ENCODE data around the gene TCP11L1. TPM values are rescaled to one million over a fixed set of nuclear protein-coding genes. Genes with fewer than 3 reads are reported as not detected.

The TCP11L1 gene
- 10 to 100 TPM; 20.7 to 24.5 (median 22.7) TPM for total RNA-seq
- total RNA-seq (2013) = 17.4 TPM

GRCh38 chr11:33039274-33040032 lies at the start of gene TCP11L1:
TCP11L1 (plus strand) TSS chr11:33039572; CDS start chr11:33043774, 4,202 bp downstream.
- DNase-seq (peak; percentile 78 to 89), ATAC-seq (peak; percentile 88 to 94 (median 89))
- Mint-ChIP-seq H3K27me3 (ENCODE audit: low read depth in 2 of 2) (peaks cover 2 to 8% of the 10 kb centered on the region in 2 donors), H3K9me3 (no peaks in the 10 kb centered on the region), H3K4me3 (peak within 1 kb of the TSS; percentile 96), H3K4me1 (peaks cover 11% of the 10 kb centered on the region in 2 donors), H3K36me3 (no peaks in the 10 kb centered on the region), H3K27ac (peak within 1 kb of the TSS; percentile 90 to 93)
- Histone ChIP-seq H3K9me3 (ENCODE audit: control insufficient read depth, insufficient read depth, low read length) (no peaks in the 10 kb centered on the region), H3K27ac (ENCODE audit: low read length) (peak within 1 kb of the TSS; percentile 92), H3K4me3 (ENCODE audit: low read length) (peak within 1 kb of the TSS; percentile 99), H3K4me1 (ENCODE audit: control insufficient read depth, insufficient read depth, low read length) (peaks cover 12% of the 10 kb centered on the region), H3K27me3 (ENCODE audit: control insufficient read depth, insufficient read depth, low read length) (no peaks in the 10 kb centered on the region), H3K36me3 (ENCODE audit: control insufficient read depth, insufficient read depth, low read length) (peaks cover 1% of the 10 kb centered on the region)
- under 1% methylated on average over 84 of the region's 84 CpGs for WGBS (ENCODE audit: insufficient coverage)
- intact Hi-C loops (cut with micrococcal nuclease) = loop anchor here (1.0 to 5.0 kb wide), 4 partner anchors 22 to 1013 kb away; partner anchors contain the start of genes CAPRIN1 and HIPK3
- no peak for TF ChIP-seq CTCF (IDR thresholded peaks at IDR 0.05)

GRCh38 chr11:32990481-32990880 lies 48.9 kb upstream of the TCP11L1 start:
- no peaks in the 10 kb centered on the region for H3K27me3 ChIP-seq (ENCODE audit: control insufficient read depth, insufficient read depth, low read length)
- no peak overlapping the region for H3K27ac Mint-ChIP-seq
- no peak for TF ChIP-seq CTCF (IDR thresholded peaks at IDR 0.05)
- no peak overlapping the region for H3K4me3 ChIP-seq (ENCODE audit: low read length)
- no peak overlapping the region for H3K4me3 Mint-ChIP-seq
- H3K27ac ChIP-seq (ENCODE audit: low read length) = no peak overlapping the region
- H3K27me3 Mint-ChIP-seq (ENCODE audit: low read depth in 2 of 2) = peaks cover 0 to 17% of the 10 kb centered on the region in 2 donors
- H3K9me3 Mint-ChIP-seq = peaks cover 3 to 6% of the 10 kb centered on the region in 2 donors
- H3K36me3 ChIP-seq (ENCODE audit: control insufficient read depth, insufficient read depth, low read length) = no peaks in the 10 kb centered on the region
- H3K36me3 Mint-ChIP-seq = peaks cover 9% of the 10 kb centered on the region
- no peaks in the 10 kb centered on the region for H3K4me1 ChIP-seq (ENCODE audit: control insufficient read depth, insufficient read depth, low read length)
- H3K9me3 ChIP-seq (ENCODE audit: control insufficient read depth, insufficient read depth, low read length) = no peaks in the 10 kb centered on the region
- WGBS (ENCODE audit: insufficient coverage) = 50% methylated on average over 1 of the region's 1 CpG
- H3K4me1 Mint-ChIP-seq = no peaks in the 10 kb centered on the region
- DNase-seq (no peak), ATAC-seq (no peak)
- intact Hi-C loops (cut with micrococcal nuclease) = no loop called here

GRCh38 chr11:32991427-32991826 lies 47.9 kb upstream of the TCP11L1 start:
- H3K27me3 ChIP-seq (ENCODE audit: control insufficient read depth, insufficient read depth, low read length) = no peaks in the 10 kb centered on the region
- H3K27ac ChIP-seq (ENCODE audit: low read length) = no peak overlapping the region
- WGBS (ENCODE audit: insufficient coverage) = 91% methylated on average over 3 of the region's 3 CpGs
- no peaks in the 10 kb centered on the region for H3K4me1 Mint-ChIP-seq
- no peaks in the 10 kb centered on the region for H3K36me3 ChIP-seq (ENCODE audit: control insufficient read depth, insufficient read depth, low read length)
- ATAC-seq (no peak), DNase-seq (no peak)
- intact Hi-C loops (cut with micrococcal nuclease) = no loop called here
- no peak overlapping the region for H3K4me3 Mint-ChIP-seq
- no peaks in the 10 kb centered on the region for H3K4me1 ChIP-seq (ENCODE audit: control insufficient read depth, insufficient read depth, low read length)
- peaks cover 9% of the 10 kb centered on the region for H3K36me3 Mint-ChIP-seq
- TF ChIP-seq CTCF (IDR thresholded peaks at IDR 0.05) = no peak
- H3K4me3 ChIP-seq (ENCODE audit: low read length) = no peak overlapping the region
- H3K27ac Mint-ChIP-seq = no peak overlapping the region
- H3K9me3 Mint-ChIP-seq = peaks cover 3 to 6% of the 10 kb centered on the region in 2 donors
- H3K27me3 Mint-ChIP-seq (ENCODE audit: low read depth in 2 of 2) = peaks cover 0 to 26% of the 10 kb centered on the region in 2 donors
- H3K9me3 ChIP-seq (ENCODE audit: control insufficient read depth, insufficient read depth, low read length) = no peaks in the 10 kb centered on the region

Measured in natural killer cell (primary cell).